Body of pancreas (tissue), 4 donors: ENCODE results near the gene IGFL4.

Experiments
- CTCF ChIP-seq, 7 experiments: fragments of 450-650 bp in 4 of 7; fragments of 200-600 bp in 3 of 7; sonication (generic) in 3 of 7; IDR thresholded peaks; one replicate each; pipeline ENCODE4 v1.5.1; 2016 to 2019; ENCODE audit warnings: antibody characterized with exemption in 7 of 7
- POLR2A ChIP-seq, 3 donors: fragments of 450-650 bp; IDR thresholded peaks; one replicate each; pipeline ENCODE4 v1.6.1; 2016; ENCODE audit warnings: antibody characterized with exemption in 3 of 3, mild to moderate bottlenecking in 2 of 3

GRCh38 chr19:46021531-46022041 lies 19.2 kb downstream of the IGFL4 start:
- TF ChIP-seq CTCF (IDR thresholded peaks at IDR 0.05) (no peak), POLR2A (IDR thresholded peaks at IDR 0.05) (no peak)
